ENCODE measurements around the gene POU6F2. TPM values are rescaled to one million over a fixed set of nuclear protein-coding genes. Genes with fewer than 3 reads are reported as not detected.

POU6F2 gene
- total and polyA plus RNA-seq, 4 experiments from 2014 or later = not detected

Other genes with a start within 250 kb of the POU6F2 start
- 10 to 100 TPM; 68.3 to 73.3 TPM for gene VPS41, start 68.7 kb upstream of the POU6F2 start, total RNA-seq
- 10 to 100 TPM; 54.6 to 56.6 TPM for gene VPS41, start 68.7 kb upstream of the POU6F2 start, polyA plus RNA-seq

Measured in CD4-positive, alpha-beta memory T cell (primary cell).